Keratinocyte (primary cell): ENCODE data around the gene PRKN. TPM values are rescaled to one million over a fixed set of nuclear protein-coding genes. Genes with fewer than 3 reads are reported as not detected.

ENCODE experiments used
- DNase-seq: peaks from one replicate; pipeline ENCODE4 v3.0.0-alpha.2; 2011; ENCODE audit warnings: low read depth, missing footprints, low spot score
- FAIRE-seq: peaks from 2 replicates; lab custom pipeline; 2011; peaks lifted over from hg19 to GRCh38; lab: Jason Lieb, UNC
- H2AFZ ChIP-seq: 2 replicates; pipeline ENCODE4 v1.6.0; 2012; ENCODE audit warnings: low read length, control low read depth, inconsistent platforms; ENCODE audit not compliant: control insufficient read depth
- H3K27ac ChIP-seq: 2 replicates; pipeline ENCODE4 v1.5.1; 2011; ENCODE audit warnings: low read length; ENCODE audit not compliant: control insufficient read depth, insufficient read depth
- H3K27me3 ChIP-seq: 3 replicates; pipeline ENCODE4 v1.6.0; 2011; ENCODE audit warnings: low read length; ENCODE audit not compliant: control insufficient read depth, insufficient read depth; ENCODE audit errors: extremely low read depth
- H3K36me3 ChIP-seq, 2 experiments: 2 replicates in 1 of 2; 3 replicates in 1 of 2; pipeline ENCODE4 v1.5.1; 2011; ENCODE audit warnings: low read length in 2 of 2, mild to moderate bottlenecking in 1 of 2; ENCODE audit not compliant: control insufficient read depth in 2 of 2, insufficient read depth in 2 of 2; ENCODE audit errors: extremely low read depth in 1 of 2
- H3K4me1 ChIP-seq: 3 replicates; pipeline ENCODE4 v1.5.1; 2011; ENCODE audit warnings: low read length; ENCODE audit not compliant: control insufficient read depth, insufficient read depth; ENCODE audit errors: extremely low read depth
- H3K4me2 ChIP-seq: 3 replicates; pipeline ENCODE4 v1.6.0; 2011; ENCODE audit warnings: low read depth, low read length; ENCODE audit not compliant: control insufficient read depth, insufficient read depth; ENCODE audit errors: extremely low read depth
- H3K4me3 ChIP-seq, 3 experiments: fragments of 200-600 bp in 1 of 3; sonication (generic) in 1 of 3; 2 replicates in 2 of 3; 3 replicates in 1 of 3; pipeline ENCODE4 v1.5.1; 2011 to 2016; ENCODE audit warnings: low read length in 3 of 3, mild to moderate bottlenecking in 3 of 3, control low read depth in 2 of 3, inconsistent platforms in 1 of 3, low read depth in 1 of 3, mixed read lengths in 1 of 3, mixed run types in 1 of 3, moderate library complexity in 1 of 3; ENCODE audit not compliant: control insufficient read depth in 2 of 3, insufficient read depth in 2 of 3; ENCODE audit errors: extremely low read depth in 1 of 3
- H3K79me2 ChIP-seq: 2 replicates; pipeline ENCODE4 v1.6.0; 2012; ENCODE audit warnings: low read length; ENCODE audit not compliant: control insufficient read depth, insufficient read depth
- H3K9ac ChIP-seq: 3 replicates; pipeline ENCODE4 v1.6.0; 2011; ENCODE audit warnings: low read length; ENCODE audit not compliant: control insufficient read depth, insufficient read depth; ENCODE audit errors: extremely low read depth
- H3K9me1 ChIP-seq: 3 replicates; pipeline ENCODE4 v1.6.0; 2011; ENCODE audit warnings: low read length; ENCODE audit not compliant: control insufficient read depth, insufficient read depth; ENCODE audit errors: extremely low read depth
- H3K9me3 ChIP-seq: 2 replicates; pipeline ENCODE4 v1.5.1; 2012; ENCODE audit warnings: low read depth, low read length; ENCODE audit not compliant: control insufficient read depth
- H4K20me1 ChIP-seq: 3 replicates; pipeline ENCODE4 v1.6.0; 2011; ENCODE audit warnings: low read length; ENCODE audit not compliant: control insufficient read depth, insufficient read depth; ENCODE audit errors: extremely low read depth
- CTCF ChIP-seq, 3 experiments: IDR thresholded peaks in 1 of 3; conservative IDR thresholded peaks in 1 of 3; optimal IDR thresholded peaks in 1 of 3; 2 replicates in 2 of 3; 3 replicates in 1 of 3; pipeline versions ENCODE3 to v1.5.1; 2011; ENCODE audit warnings: low read length in 3 of 3, mild to moderate bottlenecking in 3 of 3, moderate library complexity in 2 of 3, control low read depth in 1 of 3, inconsistent platforms in 1 of 3; ENCODE audit not compliant: insufficient read depth in 2 of 3; ENCODE audit errors: extremely low read depth in 1 of 3
- EZH2 ChIP-seq: IDR thresholded peaks from one replicate; pipeline ENCODE4 v1.6.1; 2012; ENCODE audit warnings: inconsistent platforms, mild to moderate bottlenecking, low read length, moderate library complexity
- dilution Hi-C: fragments of 300-500 bp; cut with MboI; formaldehyde crosslinking; loops from one replicate; pipeline ENCODE4 v1.7.0; 2020; ENCODE audit warnings: low sequenced_read_pairs; ENCODE audit not compliant: extremely low pct_ligation_motif_present
- polyA plus RNA-seq, 5 experiments: library from polyadenylated mRNA; depleted of rRNA in 3 of 5; stranded (reverse) in 3 of 5; stranded (forward) in 1 of 5; unstranded in 1 of 5; fragments of >200 nt; gene quantifications; 1 replicate in 1 of 5; 2 replicates in 3 of 5; 3 replicates in 1 of 5; pipeline versions ENCODE4 v1.2.1 to v1.2.3, GENCODE V29; 2011 to 2012; ENCODE audit warnings: missing spikeins in 2 of 5, low read depth in 1 of 5, low replicate concordance in 1 of 5

The PRKN gene
- polyA plus RNA-seq, 1 donor (not counting 4 experiments of a cell fraction or from before 2014, with no cell fraction given) = 0.67 TPM

- dilution Hi-C loops = no loop called here
- Histone ChIP-seq H3K79me2 (no peaks in the 10 kb centered on the region), H3K9ac (no peak overlapping the region), H3K27ac (no peak overlapping the region), H3K9me1 (no peaks in the 10 kb centered on the region), H3K4me2 (no peak overlapping the region), H3K36me3 (no peaks in the 10 kb centered on the region), H3K4me1 (no peaks in the 10 kb centered on the region), H3K4me3 (no peak overlapping the region), H2AFZ (no peak overlapping the region), H4K20me1 (no peaks in the 10 kb centered on the region), H3K9me3 (no peaks in the 10 kb centered on the region), H3K27me3 (no peaks in the 10 kb centered on the region)
- FAIRE-seq (no peak), DNase-seq (no peak)
- TF ChIP-seq EZH2 (no peak), CTCF (optimal IDR thresholded peaks at IDR 0.05 in 1 of 3, IDR thresholded peaks at IDR 0.05 in 1 of 3, conservative IDR thresholded peaks at IDR 0.05 in 1 of 3; ENCODE audit: extremely low read depth in 1 of 3, insufficient read depth in 2 of 3, low read length in 3 of 3) (no peak)
These were observed 117.2 kb downstream of the PRKN start for GRCh38 chr6:162610351-162610750.

- dilution Hi-C loops = no loop called here
- Histone ChIP-seq H3K4me3 (no peak overlapping the region), H3K27me3 (no peaks in the 10 kb centered on the region), H2AFZ (no peak overlapping the region), H3K4me2 (no peak overlapping the region), H3K9me3 (no peaks in the 10 kb centered on the region), H3K4me1 (no peaks in the 10 kb centered on the region), H3K79me2 (no peaks in the 10 kb centered on the region), H4K20me1 (no peaks in the 10 kb centered on the region), H3K36me3 (no peaks in the 10 kb centered on the region), H3K27ac (no peak overlapping the region), H3K9ac (no peak overlapping the region), H3K9me1 (no peaks in the 10 kb centered on the region)
- no peak for FAIRE-seq
- TF ChIP-seq CTCF (optimal IDR thresholded peaks at IDR 0.05 in 1 of 3, IDR thresholded peaks at IDR 0.05 in 1 of 3, conservative IDR thresholded peaks at IDR 0.05 in 1 of 3; ENCODE audit: extremely low read depth in 1 of 3, insufficient read depth in 2 of 3, low read length in 3 of 3) = no peak
- TF ChIP-seq EZH2 = no peak
- DNase-seq = no peak
These were observed 121.7 kb downstream of the PRKN start for GRCh38 chr6:162605881-162606280.
